Choroid plexus epithelial cell (primary cell): ENCODE results near the gene HAND2.

Experiments used
- DNase-seq: peaks from one replicate; pipeline ENCODE4 v3.0.0-alpha.2; 2010; ENCODE audit warnings: low read depth
- H3K4me3 ChIP-seq: 2 replicates; pipeline ENCODE4 v1.5.1; 2011; ENCODE audit warnings: low read depth, mild to moderate bottlenecking, control low read depth, low read length, moderate library complexity
- TF ChIP-seq, protein P1 (sequence below): conservative IDR thresholded peaks from 2 replicates; pipeline ENCODE4 v1.5.1; 2011; ENCODE audit warnings: low read depth, mild to moderate bottlenecking, control low read depth, inconsistent platforms, low read length, moderate library complexity

The HAND2 gene

GRCh38 chr4:173519111-173520101 is 10.6 kb downstream of the HAND2 start:
- no peak for DNase-seq
- TF ChIP-seq, protein P1, sequence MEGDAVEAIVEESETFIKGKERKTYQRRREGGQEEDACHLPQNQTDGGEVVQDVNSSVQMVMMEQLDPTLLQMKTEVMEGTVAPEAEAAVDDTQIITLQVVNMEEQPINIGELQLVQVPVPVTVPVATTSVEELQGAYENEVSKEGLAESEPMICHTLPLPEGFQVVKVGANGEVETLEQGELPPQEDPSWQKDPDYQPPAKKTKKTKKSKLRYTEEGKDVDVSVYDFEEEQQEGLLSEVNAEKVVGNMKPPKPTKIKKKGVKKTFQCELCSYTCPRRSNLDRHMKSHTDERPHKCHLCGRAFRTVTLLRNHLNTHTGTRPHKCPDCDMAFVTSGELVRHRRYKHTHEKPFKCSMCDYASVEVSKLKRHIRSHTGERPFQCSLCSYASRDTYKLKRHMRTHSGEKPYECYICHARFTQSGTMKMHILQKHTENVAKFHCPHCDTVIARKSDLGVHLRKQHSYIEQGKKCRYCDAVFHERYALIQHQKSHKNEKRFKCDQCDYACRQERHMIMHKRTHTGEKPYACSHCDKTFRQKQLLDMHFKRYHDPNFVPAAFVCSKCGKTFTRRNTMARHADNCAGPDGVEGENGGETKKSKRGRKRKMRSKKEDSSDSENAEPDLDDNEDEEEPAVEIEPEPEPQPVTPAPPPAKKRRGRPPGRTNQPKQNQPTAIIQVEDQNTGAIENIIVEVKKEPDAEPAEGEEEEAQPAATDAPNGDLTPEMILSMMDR: no peak
- no peak overlapping the region for H3K4me3 ChIP-seq

DNA sequence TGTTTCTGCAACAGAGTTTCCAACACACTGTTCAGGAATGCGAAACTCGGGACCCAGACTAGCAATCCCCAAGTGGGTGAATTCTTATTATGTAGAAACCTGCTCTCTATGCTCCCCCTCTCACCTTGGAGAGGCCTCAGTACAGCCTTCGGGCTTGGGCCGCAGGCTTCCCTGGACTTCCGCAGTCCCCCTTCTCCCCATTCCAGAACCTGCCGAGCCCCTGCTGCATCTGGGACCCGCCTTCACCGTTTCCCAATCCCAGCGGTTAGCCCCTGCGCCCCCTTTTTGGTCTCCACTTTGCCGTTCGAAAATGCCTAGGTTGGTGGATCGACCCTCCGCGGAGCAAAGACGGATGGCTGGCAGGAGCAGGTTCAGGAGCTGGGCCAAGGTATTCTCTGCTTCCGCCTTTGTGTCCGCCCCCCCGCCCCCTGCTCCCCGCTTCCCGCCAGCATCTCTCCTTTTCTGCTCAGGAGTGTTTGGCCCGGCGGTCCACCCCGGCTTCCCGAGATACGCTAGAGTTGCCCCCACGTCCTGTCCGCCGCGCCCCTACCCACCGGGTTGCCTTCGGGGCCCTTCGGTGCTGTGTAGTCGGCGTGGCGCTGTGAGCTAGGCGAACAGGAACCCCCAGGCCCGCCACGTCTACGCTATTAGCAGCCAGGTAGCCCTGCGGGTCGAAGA is 11.5 kb downstream of the HAND2 start:
- DNase-seq: no peak
- no peak overlapping the region for H3K4me3 ChIP-seq
- TF ChIP-seq, protein P1: no peak

GRCh38 chr4:173517781-173518424 is 12.1 kb downstream of the HAND2 start:
- TF ChIP-seq, protein P1: no peak
- H3K4me3 ChIP-seq: no peak overlapping the region
- no peak for DNase-seq

- DNase-seq: no peak
- TF ChIP-seq, protein P1: no peak
- H3K4me3 ChIP-seq: no peak overlapping the region
Observed at GRCh38 chr4:173516621-173517524, 13.2 kb downstream of the HAND2 start.

DNA sequence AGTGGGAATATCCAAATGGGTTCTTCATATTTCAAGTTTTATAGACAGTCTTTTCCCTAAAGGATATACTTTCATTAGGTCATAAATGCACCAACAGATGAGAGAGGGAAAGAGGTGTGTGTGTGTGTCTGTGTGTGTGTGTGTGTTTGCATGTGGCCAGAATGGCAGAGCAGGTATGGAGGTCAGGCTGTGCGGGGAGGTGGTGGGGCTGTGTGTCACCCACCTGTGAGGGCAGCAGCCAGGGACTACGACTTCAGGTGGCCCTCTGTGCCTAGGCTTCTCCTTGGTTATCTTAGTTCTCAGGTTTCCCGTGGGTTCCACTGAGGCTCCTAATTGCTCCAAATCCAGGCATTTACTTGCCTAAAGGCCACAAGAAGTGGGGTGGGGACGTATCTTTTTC is 14.6 kb downstream of the HAND2 start:
- DNase-seq: no peak
- H3K4me3 ChIP-seq: no peak overlapping the region
- TF ChIP-seq, protein P1: no peak

DNA sequence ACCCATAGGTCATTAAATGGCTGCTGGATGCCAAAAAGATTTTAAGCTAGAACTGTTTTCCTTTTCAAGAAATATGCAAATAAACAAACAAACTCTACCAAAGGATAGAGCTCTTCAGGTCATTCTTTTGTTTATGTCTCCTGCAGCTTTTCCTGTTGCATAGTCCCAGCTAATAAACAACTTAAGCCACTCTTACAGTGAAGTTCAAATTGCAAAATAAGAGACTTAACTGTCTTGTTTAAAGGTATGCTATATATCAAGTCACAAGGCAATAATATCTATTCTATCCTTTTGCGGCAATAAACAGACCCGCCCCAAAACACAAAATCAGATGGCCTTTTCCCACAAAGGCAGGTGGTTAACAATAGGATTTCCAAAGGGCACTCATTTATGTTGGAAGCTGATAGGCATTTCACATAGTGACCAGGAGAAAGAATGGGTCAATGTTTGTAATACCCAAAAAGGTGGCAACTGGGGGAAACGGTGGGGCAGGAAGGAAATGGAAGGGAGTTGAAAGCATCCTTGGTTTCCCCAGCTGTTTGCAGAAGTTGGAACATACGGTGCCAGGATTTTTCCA is 15.3 kb downstream of the HAND2 start:
- no peak for DNase-seq
- no peak overlapping the region for H3K4me3 ChIP-seq
- TF ChIP-seq, protein P1: no peak
